Mammary epithelial cell (primary cell): ENCODE results near the gene KCNK4.

Source experiments
- CTCF ChIP-seq, 2 donors: IDR thresholded peaks in 1 of 2; conservative IDR thresholded peaks in 1 of 2; 2 replicates each; pipeline ENCODE4 v1.5.1; 2011 to 2012; ENCODE audit warnings: inconsistent platforms in 2 of 2, low read length in 2 of 2, mild to moderate bottlenecking in 2 of 2, control low read depth in 1 of 2, low read depth in 1 of 2; ENCODE audit not compliant: insufficient read depth in 1 of 2; ENCODE audit errors: extremely low read depth in 1 of 2
- EZH2 ChIP-seq: IDR thresholded peaks from 2 replicates; pipeline ENCODE4 v1.6.1; 2012; ENCODE audit warnings: low read length, inconsistent platforms, borderline replicate concordance

GRCh38 chr11:64263947-64264317 lies 27.2 kb upstream of the KCNK4 start:
- no peak for TF ChIP-seq CTCF (conservative IDR thresholded peaks at IDR 0.05 in 1 of 2, IDR thresholded peaks at IDR 0.05 in 1 of 2; ENCODE audit: extremely low read depth in 1 of 2, insufficient read depth in 1 of 2, low read depth in 1 of 2, low read length in 2 of 2)
- TF ChIP-seq EZH2, result no peak
